B cell (primary cell): ENCODE results near the gene ISG20L2. TPM values are rescaled to one million over a fixed set of nuclear protein-coding genes. Genes with fewer than 3 reads are reported as not detected.

Experiments
- ATAC-seq: fragments of 200-7000 bp; cut with Tn5 transposase; one replicate; pipeline ENCODE4 v1.10.0; 2021; ENCODE audit warnings: low read depth, mild to moderate bottlenecking, moderate number of reproducible peaks, moderate library complexity
- CTCF ChIA-PET: fragments of 350-600 bp; sonication (Branson Sonifier 250); formaldehyde crosslinking; loops from one replicate; lab custom pipeline; 2021; ENCODE audit warnings: antibody characterized with exemption, inconsistent platforms; lab: Charles Lee
- POLR2A ChIA-PET: fragments of 350-600 bp; sonication (Branson Sonifier 250); formaldehyde crosslinking; loops from one replicate; lab custom pipeline; 2021; ENCODE audit warnings: antibody characterized with exemption; lab: Charles Lee
- DNase-seq: peaks from one replicate; pipeline ENCODE4 v3.0.0; 2013
- H2AFZ ChIP-seq: 2 replicates; pipeline ENCODE4 v1.6.1; 2012; ENCODE audit warnings: mild to moderate bottlenecking, low read depth, low read length; ENCODE audit not compliant: insufficient read depth, poor library complexity, severe bottlenecking
- H3K27ac ChIP-seq, 2 donors: 1 replicate in 1 of 2; 2 replicates in 1 of 2; pipeline ENCODE4 v1.5.1; 2012 to 2013; ENCODE audit warnings: low read length in 2 of 2, mild to moderate bottlenecking in 2 of 2, moderate library complexity in 1 of 2
- H3K27me3 ChIP-seq, 4 experiments: fragments of 200-600 bp in 1 of 4; sonication (generic) in 1 of 4; replicated peaks in 1 of 4; 1 replicate in 2 of 4; 2 replicates in 2 of 4; pipeline versions ENCODE4 v1.6.1 to v1.7.0; 2013 to 2016; ENCODE audit warnings: low read length in 3 of 4, mild to moderate bottlenecking in 2 of 4, mixed read lengths in 1 of 4, moderate library complexity in 1 of 4; ENCODE audit not compliant: insufficient read depth in 4 of 4, control insufficient read depth in 3 of 4; ENCODE audit errors: control extremely low read depth in 1 of 4
- H3K36me3 ChIP-seq, 2 experiments: replicated peaks in 1 of 2; 1 replicate in 1 of 2; 2 replicates in 1 of 2; pipeline versions ENCODE4 v1.6.1 to v1.7.1; 2013; ENCODE audit warnings: low read length in 1 of 2; ENCODE audit not compliant: insufficient read depth in 2 of 2, control insufficient read depth in 1 of 2; ENCODE audit errors: control extremely low read depth in 1 of 2, extremely low read depth in 1 of 2
- H3K4me1 ChIP-seq, 2 donors: fragments of 200-600 bp in 1 of 2; sonication (generic) in 1 of 2; 1 replicate in 1 of 2; 2 replicates in 1 of 2; pipeline versions ENCODE4 v1.5.1 to v1.6.1; 2013 to 2017; ENCODE audit warnings: low read length in 2 of 2; ENCODE audit not compliant: control insufficient read depth in 2 of 2, insufficient read depth in 2 of 2
- H3K4me2 ChIP-seq: replicated peaks from 2 replicates; pipeline ENCODE3; 2012; ENCODE audit warnings: mild to moderate bottlenecking, low read depth, low read length; ENCODE audit not compliant: poor library complexity, severe bottlenecking
- H3K4me3 ChIP-seq, 5 experiments: fragments of 200-600 bp in 1 of 5; sonication (generic) in 1 of 5; 1 replicate in 3 of 5; 2 replicates in 2 of 5; pipeline versions ENCODE4 v1.5.1 to v1.7.0; 2011 to 2016; ENCODE audit warnings: low read length in 4 of 5, mild to moderate bottlenecking in 4 of 5, low read depth in 2 of 5, control low read depth in 1 of 5, moderate library complexity in 1 of 5; ENCODE audit not compliant: insufficient read depth in 1 of 5; ENCODE audit errors: control extremely low read depth in 1 of 5, extremely low read depth in 1 of 5
- H3K79me2 ChIP-seq: fragments of 200-600 bp; sonication (generic); one replicate; pipeline ENCODE4 v1.6.0; 2016; ENCODE audit warnings: low read length; ENCODE audit not compliant: control insufficient read depth, insufficient read depth
- H3K9ac ChIP-seq: fragments of 200-600 bp; sonication (generic); 2 replicates; pipeline ENCODE4 v1.6.1; 2017; ENCODE audit warnings: mild to moderate bottlenecking, low read length, moderate library complexity
- H3K9me3 ChIP-seq, 3 donors: one replicate each; pipeline versions ENCODE4 v1.6.1 to v1.7.1; 2013; ENCODE audit warnings: low read length in 2 of 3; ENCODE audit not compliant: control insufficient read depth in 2 of 3, insufficient read depth in 1 of 3; ENCODE audit errors: control extremely low read depth in 1 of 3
- H4K20me1 ChIP-seq: 2 replicates; pipeline ENCODE4 v1.6.0; 2012; ENCODE audit warnings: mild to moderate bottlenecking, low read length; ENCODE audit not compliant: insufficient read depth, control insufficient read depth, poor library complexity, severe bottlenecking
- H3K27ac Mint-ChIP-seq: one replicate; pipeline ENCODE4 v1.8.0; 2021; ENCODE audit warnings: mixed read lengths
- H3K27me3 Mint-ChIP-seq: one replicate; pipeline ENCODE4 v1.8.0; 2021; ENCODE audit warnings: mixed read lengths
- H3K4me1 Mint-ChIP-seq: one replicate; pipeline ENCODE4 v1.8.0; 2021; ENCODE audit warnings: mixed read lengths
- H3K4me3 Mint-ChIP-seq: one replicate; pipeline ENCODE4 v1.8.0; 2021; ENCODE audit warnings: mixed read lengths
- H3K9me3 Mint-ChIP-seq: one replicate; pipeline ENCODE4 v1.8.0; 2022; ENCODE audit warnings: mixed read lengths; ENCODE audit not compliant: insufficient read depth
- EZH2 ChIP-seq: IDR thresholded peaks from 2 replicates; pipeline ENCODE4 v1.6.1; 2012; ENCODE audit warnings: borderline replicate concordance, low read depth, mild to moderate bottlenecking, moderate library complexity, low read length; ENCODE audit not compliant: insufficient read depth, poor library complexity, severe bottlenecking
- WGBS: methylation state at CpG from one replicate; pipeline ENCODE4 v1.1.5; 2013; ENCODE audit warnings: missing lambda C conversion rate; ENCODE audit not compliant: insufficient coverage; 5-methylcytosine and 5-hydroxymethylcytosine counted together
- intact Hi-C: fragments of 100-400 bp; cut with micrococcal nuclease; formaldehyde crosslinking; loops from one replicate; pipeline ENCODE4 v1.10.0; 2022
- polyA plus RNA-seq: library from polyadenylated mRNA; depleted of rRNA; stranded (reverse); fragments of >200 nt; gene quantifications from 2 replicates; pipeline ENCODE4 v1.2.3, GENCODE V29; 2012
- total RNA-seq, 2 donors: library from RNA; stranded (reverse); fragments of 120-200 nt in 1 of 2; gene quantifications; 1 replicate in 1 of 2; 2 replicates in 1 of 2; pipeline versions ENCODE4 v1.2.3 to v1.2.4, GENCODE V29; 2013 to 2022
- TF ChIP-seq, protein P1 (sequence below): fragments of 200-600 bp; IDR thresholded peaks from one replicate; pipeline ENCODE4 v1.8.0; 2022; ENCODE audit warnings: antibody characterized with exemption, mild to moderate bottlenecking

The ISG20L2 gene
- total and polyA plus RNA-seq, 2 donors (not counting 1 experiment from before 2014, with no cell fraction given), result 30.1 to 51.7 TPM

GRCh38 chr1:156772728-156773497, 44.3 kb upstream of the ISG20L2 start:
- intact Hi-C loops, result no loop called here
- POLR2A ChIA-PET, result no interaction called here

DNA sequence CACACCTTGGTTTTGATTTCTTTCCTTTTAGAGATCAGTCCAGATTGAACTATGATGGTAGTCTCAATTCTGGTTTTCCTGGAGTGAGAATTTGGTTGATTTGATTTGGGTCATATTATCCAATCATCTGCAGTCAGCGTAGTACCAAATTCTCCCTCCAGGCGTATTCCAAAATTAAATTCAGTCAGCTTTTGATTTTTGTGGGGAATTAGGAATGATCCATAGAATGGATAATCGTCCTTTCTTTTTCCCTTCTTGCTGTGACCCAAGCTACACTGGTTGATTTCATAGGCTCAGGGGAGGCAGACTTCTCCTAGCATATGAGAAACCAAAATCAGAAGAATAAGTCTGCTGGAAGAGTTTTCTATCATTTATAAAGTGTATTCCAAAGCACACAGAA, 43.7 kb upstream of the ISG20L2 start:
- H4K20me1 ChIP-seq, result peaks cover 55% of the 10 kb centered on the region
- CTCF ChIA-PET, result interaction anchor here (2.5 to 9.0 kb wide), 2 partner anchors 44 to 82 kb away, joined by 8 to 87 read pairs; partner anchors contain the start of genes ISG20L2 and METTL25B
- peaks cover 96% of the 10 kb centered on the region for H3K79me2 ChIP-seq
- Mint-ChIP-seq H3K27me3 (no peaks in the 10 kb centered on the region), H3K4me1 (peaks cover 60% of the 10 kb centered on the region), H3K27ac (no peak overlapping the region), H3K4me3 (no peak overlapping the region), H3K9me3 (no peaks in the 10 kb centered on the region)
- no peak overlapping the region for H3K9ac ChIP-seq
- H3K36me3 ChIP-seq, result peaks cover 3 to 27% of the 10 kb centered on the region in 2 experiments
- H3K4me3 ChIP-seq, result no peak overlapping the region
- no peak overlapping the region for H3K27ac ChIP-seq
- intact Hi-C loops, result no loop called here
- no peak overlapping the region for H2AFZ ChIP-seq
- POLR2A ChIA-PET, result no interaction called here
- no peak for TF ChIP-seq EZH2
- TF ChIP-seq, protein P1, sequence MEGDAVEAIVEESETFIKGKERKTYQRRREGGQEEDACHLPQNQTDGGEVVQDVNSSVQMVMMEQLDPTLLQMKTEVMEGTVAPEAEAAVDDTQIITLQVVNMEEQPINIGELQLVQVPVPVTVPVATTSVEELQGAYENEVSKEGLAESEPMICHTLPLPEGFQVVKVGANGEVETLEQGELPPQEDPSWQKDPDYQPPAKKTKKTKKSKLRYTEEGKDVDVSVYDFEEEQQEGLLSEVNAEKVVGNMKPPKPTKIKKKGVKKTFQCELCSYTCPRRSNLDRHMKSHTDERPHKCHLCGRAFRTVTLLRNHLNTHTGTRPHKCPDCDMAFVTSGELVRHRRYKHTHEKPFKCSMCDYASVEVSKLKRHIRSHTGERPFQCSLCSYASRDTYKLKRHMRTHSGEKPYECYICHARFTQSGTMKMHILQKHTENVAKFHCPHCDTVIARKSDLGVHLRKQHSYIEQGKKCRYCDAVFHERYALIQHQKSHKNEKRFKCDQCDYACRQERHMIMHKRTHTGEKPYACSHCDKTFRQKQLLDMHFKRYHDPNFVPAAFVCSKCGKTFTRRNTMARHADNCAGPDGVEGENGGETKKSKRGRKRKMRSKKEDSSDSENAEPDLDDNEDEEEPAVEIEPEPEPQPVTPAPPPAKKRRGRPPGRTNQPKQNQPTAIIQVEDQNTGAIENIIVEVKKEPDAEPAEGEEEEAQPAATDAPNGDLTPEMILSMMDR, result no peak
- peaks cover 21 to 22% of the 10 kb centered on the region in 2 donors for H3K4me1 ChIP-seq
- H3K4me2 ChIP-seq, result no peak overlapping the region
- no peaks in the 10 kb centered on the region for H3K9me3 ChIP-seq
- H3K27me3 ChIP-seq, result no peaks in the 10 kb centered on the region
- ATAC-seq (no peak), DNase-seq (no peak)
- WGBS, result no CpG with 5 or more reads among the region's 3 CpGs

More at GRCh38 chr1:156772728-156773497, 44.3 kb upstream of the ISG20L2 start:
- DNase-seq (no peak), ATAC-seq (no peak)
- Histone ChIP-seq H3K4me2 (no peak overlapping the region), H3K9me3 (no peaks in the 10 kb centered on the region), H3K9ac (no peak overlapping the region), H3K36me3 (peaks cover 5 to 27% of the 10 kb centered on the region in 2 experiments), H3K27ac (no peak overlapping the region), H3K4me1 (peaks cover 21 to 22% of the 10 kb centered on the region in 2 donors), H3K27me3 (no peaks in the 10 kb centered on the region), H3K79me2 (peaks cover 97% of the 10 kb centered on the region), H3K4me3 (no peak overlapping the region), H4K20me1 (peaks cover 60% of the 10 kb centered on the region), H2AFZ (no peak overlapping the region)
- peaks cover 65% of the 10 kb centered on the region for H3K4me1 Mint-ChIP-seq
- H3K27ac Mint-ChIP-seq, result no peak overlapping the region
- H3K4me3 Mint-ChIP-seq, result no peak overlapping the region
- 92% methylated on average over 7 of the region's 9 CpGs for WGBS
- CTCF ChIA-PET, result interaction anchor here (2.5 to 9.0 kb wide), 2 partner anchors 45 to 82 kb away, joined by 8 to 87 read pairs; partner anchors contain the start of genes ISG20L2 and METTL25B
- no peaks in the 10 kb centered on the region for H3K9me3 Mint-ChIP-seq
- TF ChIP-seq EZH2, result no peak
- TF ChIP-seq, protein P1, result no peak
- H3K27me3 Mint-ChIP-seq, result no peaks in the 10 kb centered on the region
